ENCODE measurements around the gene LLCFC1.

LLCFC1 gene

GRCh38 chr7:142927949-142928348, 11.3 kb upstream of the LLCFC1 start:
- H3K4me3 ChIP-seq (ENCODE audit: low read depth, low read length): no peak overlapping the region
- peaks cover 15% of the 10 kb centered on the region for H3K27me3 ChIP-seq (ENCODE audit: control insufficient read depth, insufficient read depth, low read length)
- H3K9ac ChIP-seq (ENCODE audit: low read depth, low read length): no peak overlapping the region
- H3K27ac ChIP-seq (ENCODE audit: low read depth, low read length): no peak overlapping the region
- H3K36me3 ChIP-seq (ENCODE audit: control insufficient read depth, insufficient read depth, low read length): no peaks in the 10 kb centered on the region
- no peaks in the 10 kb centered on the region; the same call in 1 of the 2 replicates for H3K4me1 ChIP-seq (ENCODE audit: control insufficient read depth, insufficient read depth, low read length)
- H3K9me3 ChIP-seq (ENCODE audit: control insufficient read depth, insufficient read depth, low read length): no peaks in the 10 kb centered on the region

DNA sequence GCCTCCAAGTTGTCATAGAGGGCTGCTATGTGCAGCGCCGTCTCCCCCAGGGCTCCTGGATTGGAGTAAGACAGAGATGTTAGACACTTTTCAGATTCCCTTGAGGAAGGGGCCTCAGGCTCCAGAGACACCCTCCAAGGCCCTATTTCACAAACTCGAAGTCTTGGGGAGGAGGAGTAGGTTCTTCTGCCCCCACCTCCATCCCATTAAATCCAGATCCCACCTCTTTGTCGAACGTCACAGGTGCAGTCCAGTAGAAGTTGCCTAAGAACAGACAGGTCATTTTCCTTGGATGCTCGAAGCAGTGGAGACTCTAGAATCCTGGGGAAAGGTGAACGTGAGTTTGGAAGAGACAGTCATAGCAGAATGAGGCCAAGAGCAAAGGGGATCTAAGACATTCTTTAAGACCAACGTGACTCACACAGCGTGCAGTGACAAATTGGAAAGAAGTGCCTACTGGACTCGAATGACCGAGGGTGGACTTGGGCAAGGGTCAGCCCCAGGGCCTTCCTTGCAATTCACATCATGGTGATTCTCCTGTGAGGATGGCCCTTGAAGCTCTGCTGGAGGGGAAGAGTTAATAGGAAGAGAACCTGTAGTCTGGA, 9.1 kb upstream of the LLCFC1 start:
- no peak overlapping the region for H3K27ac ChIP-seq (ENCODE audit: low read depth, low read length)
- no peak overlapping the region for H3K4me3 ChIP-seq (ENCODE audit: low read depth, low read length)
- no peaks in the 10 kb centered on the region for H3K36me3 ChIP-seq (ENCODE audit: control insufficient read depth, insufficient read depth, low read length)
- H3K27me3 ChIP-seq (ENCODE audit: control insufficient read depth, insufficient read depth, low read length): peaks cover 15% of the 10 kb centered on the region
- no peak overlapping the region for H3K9ac ChIP-seq (ENCODE audit: low read depth, low read length)
- no peaks in the 10 kb centered on the region for H3K9me3 ChIP-seq (ENCODE audit: control insufficient read depth, insufficient read depth, low read length)
- no peaks in the 10 kb centered on the region; the same call in 1 of the 2 replicates for H3K4me1 ChIP-seq (ENCODE audit: control insufficient read depth, insufficient read depth, low read length)

- Histone ChIP-seq H3K9me3 (ENCODE audit: control insufficient read depth, insufficient read depth, low read length) (no peaks in the 10 kb centered on the region), H3K4me1 (ENCODE audit: control insufficient read depth, insufficient read depth, low read length) (no peaks in the 10 kb centered on the region; the same call in 1 of the 2 replicates), H3K36me3 (ENCODE audit: control insufficient read depth, insufficient read depth, low read length) (no peaks in the 10 kb centered on the region), H3K4me3 (ENCODE audit: low read depth, low read length) (no peak overlapping the region), H3K27ac (ENCODE audit: low read depth, low read length) (no peak overlapping the region), H3K9ac (ENCODE audit: low read depth, low read length) (no peak overlapping the region), H3K27me3 (ENCODE audit: control insufficient read depth, insufficient read depth, low read length) (no peaks in the 10 kb centered on the region)
Observed at GRCh38 chr7:142932386-142933091, 6.7 kb upstream of the LLCFC1 start.

DNA sequence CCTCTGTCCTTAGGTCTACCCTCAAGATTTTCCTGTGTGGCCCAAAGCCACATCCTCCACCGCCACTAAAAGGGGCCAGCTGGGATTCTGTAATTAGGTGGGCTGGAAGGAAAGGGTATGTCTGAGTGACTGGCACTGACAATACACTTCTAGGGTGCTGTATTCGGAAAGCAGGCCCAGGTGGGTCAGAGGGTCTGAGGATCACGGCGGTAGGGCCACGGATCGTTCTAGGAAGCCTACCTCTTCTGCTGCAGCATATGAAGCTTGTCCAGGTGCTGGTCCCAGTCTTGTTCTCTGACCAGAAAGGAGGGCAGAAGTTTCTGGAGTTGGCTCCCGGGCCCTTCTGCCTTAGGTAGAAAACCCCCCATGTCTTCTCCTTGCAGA, 6.2 kb upstream of the LLCFC1 start:
- no peaks in the 10 kb centered on the region for H3K36me3 ChIP-seq (ENCODE audit: control insufficient read depth, insufficient read depth, low read length)
- H3K9ac ChIP-seq (ENCODE audit: low read depth, low read length): no peak overlapping the region
- H3K4me3 ChIP-seq (ENCODE audit: low read depth, low read length): no peak overlapping the region
- no peaks in the 10 kb centered on the region; the same call in 1 of the 2 replicates for H3K4me1 ChIP-seq (ENCODE audit: control insufficient read depth, insufficient read depth, low read length)
- H3K9me3 ChIP-seq (ENCODE audit: control insufficient read depth, insufficient read depth, low read length): no peaks in the 10 kb centered on the region
- no peak overlapping the region for H3K27ac ChIP-seq (ENCODE audit: low read depth, low read length)
- no peaks in the 10 kb centered on the region for H3K27me3 ChIP-seq (ENCODE audit: control insufficient read depth, insufficient read depth, low read length)

- Histone ChIP-seq H3K36me3 (ENCODE audit: control insufficient read depth, insufficient read depth, low read length) (no peaks in the 10 kb centered on the region), H3K9me3 (ENCODE audit: control insufficient read depth, insufficient read depth, low read length) (no peaks in the 10 kb centered on the region), H3K4me3 (ENCODE audit: low read depth, low read length) (no peak within 1 kb of the TSS), H3K27me3 (ENCODE audit: control insufficient read depth, insufficient read depth, low read length) (no peaks in the 10 kb centered on the region), H3K4me1 (ENCODE audit: control insufficient read depth, insufficient read depth, low read length) (no peaks in the 10 kb centered on the region; the same call in 1 of the 2 replicates), H3K9ac (ENCODE audit: low read depth, low read length) (no peak within 1 kb of the TSS), H3K27ac (ENCODE audit: low read depth, low read length) (no peak within 1 kb of the TSS)
Observed at GRCh38 chr7:142933624-142934023, 5.7 kb upstream of the LLCFC1 start, which contains the start of gene TRPV5. TSS of gene TRPV5 (minus strand) at chr7:142933746. CDS start at chr7:142933459, 287 bp downstream.

DNA sequence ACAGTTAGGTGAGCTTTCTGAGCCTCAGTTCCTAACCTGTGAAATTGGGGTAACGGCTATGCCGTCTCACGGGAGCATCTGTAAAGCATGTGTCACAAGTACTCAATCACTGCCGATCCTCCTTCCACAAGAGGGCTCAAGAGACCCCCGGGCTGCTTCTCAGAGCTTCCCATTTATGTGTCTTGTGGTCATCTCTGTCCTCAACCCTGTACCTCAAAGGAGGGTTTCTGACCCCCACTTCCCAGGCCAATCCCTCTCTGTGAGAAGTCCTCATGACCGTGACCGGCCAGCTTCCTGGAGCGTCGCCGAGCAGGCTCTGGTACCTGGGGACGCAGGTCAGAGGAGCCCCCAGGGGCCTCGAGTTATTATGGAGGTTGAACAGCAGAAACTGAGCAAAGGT, 5.2 kb upstream of the LLCFC1 start:
- Histone ChIP-seq H3K27ac (ENCODE audit: low read depth, low read length) (no peak overlapping the region), H3K9me3 (ENCODE audit: control insufficient read depth, insufficient read depth, low read length) (no peaks in the 10 kb centered on the region), H3K27me3 (ENCODE audit: control insufficient read depth, insufficient read depth, low read length) (no peaks in the 10 kb centered on the region), H3K9ac (ENCODE audit: low read depth, low read length) (no peak overlapping the region), H3K4me3 (ENCODE audit: low read depth, low read length) (no peak overlapping the region), H3K4me1 (ENCODE audit: control insufficient read depth, insufficient read depth, low read length) (no peaks in the 10 kb centered on the region; the same call in 1 of the 2 replicates), H3K36me3 (ENCODE audit: control insufficient read depth, insufficient read depth, low read length) (no peaks in the 10 kb centered on the region)

- H3K27me3 ChIP-seq (ENCODE audit: control insufficient read depth, insufficient read depth, low read length): no peaks in the 10 kb centered on the region
- no peak overlapping the region for H3K4me3 ChIP-seq (ENCODE audit: low read depth, low read length)
- H3K9me3 ChIP-seq (ENCODE audit: control insufficient read depth, insufficient read depth, low read length): no peaks in the 10 kb centered on the region
- H3K36me3 ChIP-seq (ENCODE audit: control insufficient read depth, insufficient read depth, low read length): no peaks in the 10 kb centered on the region
- H3K9ac ChIP-seq (ENCODE audit: low read depth, low read length): no peak overlapping the region
- no peaks in the 10 kb centered on the region; the same call in 1 of the 2 replicates for H3K4me1 ChIP-seq (ENCODE audit: control insufficient read depth, insufficient read depth, low read length)
- H3K27ac ChIP-seq (ENCODE audit: low read depth, low read length): no peak overlapping the region
Observed at GRCh38 chr7:142935941-142936565, 3.2 kb upstream of the LLCFC1 start.

DNA sequence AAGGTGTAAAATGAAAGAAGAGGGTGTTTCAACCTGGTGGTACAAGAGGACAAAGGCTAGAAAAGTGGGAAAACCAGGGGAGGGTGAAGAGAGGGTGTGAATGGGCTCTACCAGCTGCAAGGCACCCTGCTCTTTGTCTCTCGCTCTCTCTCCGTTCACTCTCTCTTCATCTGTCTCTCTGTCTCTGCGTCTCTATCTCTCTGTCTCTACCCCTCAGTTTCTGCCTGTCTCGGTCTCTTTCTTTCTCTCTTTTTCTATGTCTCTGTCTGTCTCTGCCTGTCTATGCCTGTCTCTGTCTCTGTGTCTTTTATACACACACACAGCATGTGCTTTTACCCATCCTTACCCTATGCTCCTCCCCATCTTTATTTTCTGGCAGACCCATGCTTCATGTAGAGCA, 673 bp upstream of the LLCFC1 start:
- H3K27ac ChIP-seq (ENCODE audit: low read depth, low read length): no peak overlapping the region
- no peak overlapping the region for H3K4me3 ChIP-seq (ENCODE audit: low read depth, low read length)
- H3K36me3 ChIP-seq (ENCODE audit: control insufficient read depth, insufficient read depth, low read length): no peaks in the 10 kb centered on the region
- H3K9ac ChIP-seq (ENCODE audit: low read depth, low read length): no peak overlapping the region
- no peaks in the 10 kb centered on the region for H3K9me3 ChIP-seq (ENCODE audit: control insufficient read depth, insufficient read depth, low read length)
- H3K27me3 ChIP-seq (ENCODE audit: control insufficient read depth, insufficient read depth, low read length): no peaks in the 10 kb centered on the region
- no peaks in the 10 kb centered on the region for H3K4me1 ChIP-seq (ENCODE audit: control insufficient read depth, insufficient read depth, low read length)

DNA sequence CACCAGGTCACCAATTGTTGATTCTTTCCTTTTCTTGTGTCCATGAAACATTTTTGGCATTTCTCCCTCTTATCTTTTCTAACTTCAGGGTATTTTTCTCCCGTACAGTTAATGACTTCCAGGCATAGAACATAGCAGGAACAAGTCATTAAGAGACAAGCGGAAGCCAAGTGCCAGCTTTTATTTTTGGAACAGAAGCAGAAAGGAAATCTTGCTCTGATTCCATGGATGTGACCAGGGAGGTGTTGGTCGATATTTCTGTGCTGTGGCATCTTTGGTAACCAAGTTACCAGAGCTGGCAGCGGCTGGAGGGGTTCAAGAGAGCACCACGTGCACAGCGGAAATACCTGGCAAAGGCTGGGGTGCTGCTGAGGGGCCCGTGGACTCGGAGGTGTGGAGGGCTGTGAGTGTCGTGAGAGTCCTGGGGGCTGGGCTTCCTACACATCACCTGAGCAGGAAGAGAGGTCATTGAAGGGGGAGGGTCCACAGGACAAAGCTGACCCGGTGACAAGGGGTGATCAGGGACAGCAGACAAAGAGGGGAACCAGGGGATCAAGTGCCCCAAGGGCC, 1.8 kb downstream of the LLCFC1 start:
- H3K9ac ChIP-seq (ENCODE audit: low read depth, low read length): no peak overlapping the region
- H3K27ac ChIP-seq (ENCODE audit: low read depth, low read length): no peak overlapping the region
- H3K4me3 ChIP-seq (ENCODE audit: low read depth, low read length): no peak overlapping the region
- no peaks in the 10 kb centered on the region for H3K27me3 ChIP-seq (ENCODE audit: control insufficient read depth, insufficient read depth, low read length)
- H3K9me3 ChIP-seq (ENCODE audit: control insufficient read depth, insufficient read depth, low read length): no peaks in the 10 kb centered on the region
- no peaks in the 10 kb centered on the region for H3K36me3 ChIP-seq (ENCODE audit: control insufficient read depth, insufficient read depth, low read length)
- no peaks in the 10 kb centered on the region for H3K4me1 ChIP-seq (ENCODE audit: control insufficient read depth, insufficient read depth, low read length)

DNA sequence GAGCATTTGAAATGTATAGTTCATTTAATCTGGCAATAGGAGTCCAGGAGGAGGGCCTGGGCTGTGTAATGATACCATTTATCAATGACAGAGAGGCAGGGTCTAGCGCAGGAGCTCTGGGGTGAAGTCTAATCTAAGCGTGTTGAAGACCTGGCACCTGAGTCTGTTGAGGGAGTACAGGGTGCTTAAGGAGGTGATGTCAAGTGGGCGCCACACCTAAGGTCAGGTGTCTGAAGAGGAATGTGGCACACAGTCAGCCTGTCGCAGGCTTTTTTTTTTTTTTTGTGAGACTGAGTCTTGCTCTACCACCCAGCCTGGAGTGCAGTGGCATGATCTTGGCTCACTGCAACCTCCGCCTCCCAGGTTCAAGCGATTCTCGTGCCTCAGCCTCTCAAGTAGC, 2.3 kb downstream of the LLCFC1 start:
- H3K36me3 ChIP-seq (ENCODE audit: control insufficient read depth, insufficient read depth, low read length): no peaks in the 10 kb centered on the region
- H3K4me3 ChIP-seq (ENCODE audit: low read depth, low read length): no peak overlapping the region
- no peak overlapping the region for H3K27ac ChIP-seq (ENCODE audit: low read depth, low read length)
- no peaks in the 10 kb centered on the region for H3K27me3 ChIP-seq (ENCODE audit: control insufficient read depth, insufficient read depth, low read length)
- H3K9me3 ChIP-seq (ENCODE audit: control insufficient read depth, insufficient read depth, low read length): no peaks in the 10 kb centered on the region
- no peak overlapping the region for H3K9ac ChIP-seq (ENCODE audit: low read depth, low read length)
- no peaks in the 10 kb centered on the region for H3K4me1 ChIP-seq (ENCODE audit: control insufficient read depth, insufficient read depth, low read length)

GRCh38 chr7:142942746-142943145, 3.5 kb downstream of the LLCFC1 start:
- no peaks in the 10 kb centered on the region for H3K4me1 ChIP-seq (ENCODE audit: control insufficient read depth, insufficient read depth, low read length)
- no peaks in the 10 kb centered on the region for H3K9me3 ChIP-seq (ENCODE audit: control insufficient read depth, insufficient read depth, low read length)
- no peaks in the 10 kb centered on the region for H3K27me3 ChIP-seq (ENCODE audit: control insufficient read depth, insufficient read depth, low read length)
- H3K27ac ChIP-seq (ENCODE audit: low read depth, low read length): no peak overlapping the region
- H3K9ac ChIP-seq (ENCODE audit: low read depth, low read length): no peak overlapping the region
- H3K4me3 ChIP-seq (ENCODE audit: low read depth, low read length): no peak overlapping the region
- no peaks in the 10 kb centered on the region for H3K36me3 ChIP-seq (ENCODE audit: control insufficient read depth, insufficient read depth, low read length)
